NCI-H526 treated with DMSO at 0.1 percent for 48 hours (cell line): Measurements from ENCODE around the gene RASA3.

Experiments used
- DNase-seq: peaks from one replicate; lab custom pipeline; 2025; lab: John Stamatoyannopoulos, UW

Gene RASA3

DNA sequence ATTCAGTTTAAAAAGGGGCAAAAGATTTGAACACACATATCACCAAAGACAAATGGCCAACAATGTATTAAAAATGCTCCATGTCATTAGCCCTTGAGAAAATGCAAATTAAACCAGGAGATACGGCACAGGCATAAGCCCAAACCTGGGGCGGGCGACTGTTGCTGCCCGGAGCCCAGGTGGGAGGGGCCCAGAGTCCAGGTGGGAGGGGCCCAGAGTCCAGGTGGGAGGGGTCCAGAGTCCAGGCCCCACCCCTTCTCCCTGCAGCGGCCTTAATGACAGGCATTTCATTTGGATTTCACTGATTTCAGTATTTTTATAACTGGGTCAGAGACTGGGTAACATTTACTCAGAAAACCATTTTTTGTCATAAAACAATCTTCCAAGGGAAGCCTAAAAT is 78.2 kb downstream of the RASA3 start:
- no peak for DNase-seq

DNA sequence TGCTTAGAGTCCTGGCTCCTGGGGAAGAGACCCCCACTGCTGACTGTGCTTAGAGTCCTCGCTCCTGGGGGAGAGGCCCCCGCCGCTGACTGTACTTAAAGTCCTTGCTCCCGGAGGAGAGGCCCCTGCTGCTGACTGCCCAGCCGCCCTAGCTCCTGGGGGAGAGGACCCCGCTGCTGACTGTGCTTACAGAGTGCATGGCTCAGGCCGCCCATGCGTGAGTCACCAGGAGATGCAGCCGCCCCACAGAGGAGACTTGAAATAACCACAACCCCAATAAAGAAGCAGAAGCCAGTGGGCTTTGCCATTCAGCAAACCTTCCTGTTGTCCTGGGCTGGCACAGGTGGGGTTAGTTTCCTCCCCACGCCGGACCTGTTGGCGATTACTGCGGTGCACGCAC is 79.4 kb downstream of the RASA3 start:
- DNase-seq: no peak

DNA sequence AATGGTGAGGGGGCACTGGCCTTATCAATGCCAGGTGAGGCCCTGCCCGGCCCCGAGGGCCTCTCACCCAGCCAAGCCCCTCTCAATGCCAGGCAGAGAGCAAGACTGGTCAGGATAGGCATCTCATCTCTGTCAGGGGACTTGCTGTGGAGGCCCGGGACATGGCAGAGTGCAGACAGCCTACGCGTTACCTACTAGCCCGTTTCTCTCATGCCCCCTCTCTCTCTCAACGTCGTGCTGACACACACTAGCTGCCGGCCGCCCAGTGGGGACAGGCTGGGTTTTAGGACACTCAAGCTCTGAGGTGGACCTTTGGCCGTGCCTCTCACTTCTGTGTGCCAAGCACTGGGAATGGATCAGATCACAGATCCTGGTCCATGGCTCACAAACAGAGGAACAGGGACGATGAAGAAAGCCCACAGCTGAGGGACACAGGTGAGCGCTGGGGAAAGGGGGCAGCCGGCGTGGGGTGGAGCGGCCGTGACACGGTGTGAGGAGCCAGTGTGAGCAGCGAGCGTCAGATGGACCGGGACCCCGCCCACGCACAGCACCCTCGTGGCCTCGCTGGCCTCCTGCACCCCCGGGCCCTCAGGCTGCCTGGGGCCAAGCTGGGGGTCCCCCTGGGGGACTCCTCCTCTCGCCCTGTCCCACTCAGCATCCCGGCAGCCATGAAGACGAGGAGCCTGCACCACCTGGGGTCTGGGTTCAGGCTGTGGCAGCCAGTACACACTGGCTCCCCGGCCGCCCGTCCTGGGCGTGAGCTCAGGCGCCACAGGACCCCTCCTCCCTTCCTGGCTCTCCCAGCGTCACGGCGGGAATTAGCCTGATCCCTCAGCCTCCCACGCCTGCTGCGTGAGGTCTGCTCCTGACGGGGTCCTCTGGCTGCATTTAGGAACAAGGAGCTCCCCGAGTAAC is 81.6 kb downstream of the RASA3 start:
- no peak for DNase-seq

DNA sequence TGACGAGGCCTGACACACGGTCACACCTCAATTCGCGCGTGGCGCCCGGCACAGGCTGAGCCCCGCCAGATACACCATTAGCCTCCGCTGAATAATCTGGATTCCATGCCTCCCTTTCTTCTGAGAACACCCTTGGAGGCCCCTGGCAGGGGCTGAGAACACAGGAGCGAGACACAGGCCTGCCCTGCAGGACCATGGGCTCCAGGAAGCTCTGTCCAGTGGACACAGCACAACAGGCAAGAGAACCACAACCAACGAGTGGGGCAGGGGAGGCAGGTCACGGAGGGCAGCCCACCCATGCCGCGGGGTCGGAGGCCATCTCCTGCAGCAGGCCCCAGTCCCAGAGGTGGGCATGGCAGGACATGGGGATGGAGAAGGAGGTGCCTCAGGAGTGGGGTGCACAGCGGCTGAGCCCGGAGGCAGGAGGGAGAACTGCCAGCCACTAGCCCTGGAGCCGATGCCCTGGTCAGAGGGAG is 82.8 kb downstream of the RASA3 start:
- DNase-seq: no peak

DNA sequence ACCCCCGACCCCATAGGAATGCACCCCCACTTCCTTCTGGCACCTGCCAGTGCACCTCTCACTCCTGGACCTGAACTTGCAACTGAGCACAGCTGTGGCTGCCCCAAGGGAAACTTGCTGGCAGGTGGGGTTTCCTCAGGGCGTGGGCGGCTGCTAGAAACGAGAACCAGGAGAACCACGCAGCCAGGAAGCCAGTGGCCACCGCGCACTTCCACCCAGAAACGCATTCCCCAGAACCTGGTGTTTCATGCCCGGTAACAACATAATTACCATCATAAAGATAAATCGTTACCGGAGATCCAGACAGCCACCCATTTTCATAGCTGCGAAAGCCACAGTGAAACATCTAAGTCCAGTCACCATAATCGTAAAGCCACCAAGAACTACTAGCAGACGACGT is 83.4 kb downstream of the RASA3 start:
- no peak for DNase-seq

DNA sequence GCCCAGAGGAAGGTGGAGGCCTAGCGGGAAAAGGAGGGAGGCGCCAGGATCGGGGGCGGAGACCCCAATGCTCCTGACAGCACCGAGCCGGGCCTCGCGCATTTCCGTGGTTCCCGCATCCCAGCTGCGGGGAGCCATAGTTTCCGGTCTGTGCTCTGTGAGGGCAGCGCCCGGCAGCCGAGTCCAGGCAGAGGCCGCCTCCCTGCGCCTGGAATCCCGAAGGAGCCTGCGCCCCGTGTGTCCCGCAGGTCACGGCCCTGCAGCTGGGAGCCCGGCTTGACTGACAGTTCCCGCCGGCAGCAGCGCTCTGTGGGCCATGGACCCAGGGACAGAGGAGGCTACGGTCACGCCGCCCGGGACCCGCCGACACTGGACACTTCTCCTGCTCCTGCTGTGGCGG is 84.0 kb downstream of the RASA3 start:
- DNase-seq: no peak

DNA sequence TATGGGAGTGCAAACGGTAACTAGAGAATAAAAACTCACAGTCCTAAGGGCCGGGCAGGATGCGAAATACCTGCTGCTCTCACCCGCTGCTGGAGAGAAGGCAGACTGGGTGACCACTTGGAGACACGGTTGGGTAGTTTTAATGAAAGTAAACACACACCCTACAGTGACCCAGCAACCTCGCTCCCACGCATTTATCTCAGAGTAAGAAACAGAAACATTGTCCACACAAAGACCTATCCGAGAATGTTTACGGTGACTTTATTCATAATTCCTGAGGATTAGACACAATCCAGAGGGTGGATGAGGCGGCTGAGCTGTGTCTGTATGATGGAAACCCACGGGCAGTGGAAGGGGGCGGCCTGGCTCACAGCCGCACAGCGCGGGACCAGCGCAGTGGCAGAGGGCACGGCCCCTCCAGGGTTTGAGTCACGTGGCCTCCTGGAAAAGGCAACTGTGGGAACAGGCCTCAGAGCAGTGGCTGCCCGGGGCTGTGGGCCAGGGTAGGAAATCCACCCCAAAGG is 85.0 kb downstream of the RASA3 start:
- peak; percentile 85 for DNase-seq

DNA sequence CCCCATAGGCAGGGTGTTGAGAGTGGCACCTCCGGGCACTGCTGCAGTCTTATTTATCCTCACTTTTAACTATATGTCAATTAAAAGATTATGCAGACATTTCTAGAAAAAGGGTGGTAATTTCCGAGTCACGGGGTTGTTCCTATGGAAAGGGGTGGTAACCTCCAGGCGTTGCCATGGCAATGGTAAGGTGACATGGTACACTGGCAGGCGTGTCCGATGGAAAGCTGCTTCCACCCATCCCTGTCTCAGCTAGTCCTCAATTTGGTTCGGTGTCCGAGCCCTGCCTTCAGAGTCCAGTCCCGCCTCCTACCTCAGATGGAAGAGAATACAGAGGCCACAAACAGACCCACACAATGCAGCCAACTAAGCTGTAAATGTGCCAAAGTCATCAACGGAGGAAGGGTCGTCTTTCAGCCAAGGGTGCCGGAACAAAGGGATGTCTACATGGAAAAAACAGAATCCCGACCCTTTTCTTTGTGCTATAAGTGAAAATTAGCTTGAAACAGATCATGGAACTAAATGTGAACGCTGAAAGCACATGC is 85.9 kb downstream of the RASA3 start:
- no peak for DNase-seq

DNA sequence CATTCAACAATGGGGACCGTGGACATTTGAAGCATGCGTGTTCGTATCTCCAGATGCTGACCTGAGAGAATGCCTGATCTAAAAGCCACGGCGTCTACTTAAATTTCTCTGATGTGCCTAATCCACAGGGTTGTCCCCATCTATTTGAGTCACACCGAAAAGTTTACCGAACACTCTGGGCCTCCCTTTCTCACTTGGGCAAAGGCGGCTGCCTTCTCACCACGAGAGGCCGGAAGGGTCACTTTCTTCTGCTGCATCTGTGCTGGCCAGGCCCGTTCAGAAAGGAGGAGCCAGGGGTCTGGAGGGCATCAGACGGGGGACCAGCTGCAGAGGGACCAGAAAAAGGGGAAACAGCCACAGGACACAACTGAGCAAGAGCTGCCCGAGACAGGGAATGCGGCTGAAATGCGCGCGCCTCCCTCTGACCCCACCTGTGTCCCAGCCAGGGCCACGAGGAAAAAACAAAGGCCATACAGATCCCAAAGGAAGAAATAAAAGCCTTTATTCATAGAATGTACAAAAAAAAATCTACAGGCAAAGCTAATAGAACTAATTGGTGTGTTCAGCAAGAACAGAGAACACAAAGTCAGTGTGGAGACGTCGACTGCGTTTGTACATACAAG is 87.2 kb downstream of the RASA3 start:
- DNase-seq: no peak

DNA sequence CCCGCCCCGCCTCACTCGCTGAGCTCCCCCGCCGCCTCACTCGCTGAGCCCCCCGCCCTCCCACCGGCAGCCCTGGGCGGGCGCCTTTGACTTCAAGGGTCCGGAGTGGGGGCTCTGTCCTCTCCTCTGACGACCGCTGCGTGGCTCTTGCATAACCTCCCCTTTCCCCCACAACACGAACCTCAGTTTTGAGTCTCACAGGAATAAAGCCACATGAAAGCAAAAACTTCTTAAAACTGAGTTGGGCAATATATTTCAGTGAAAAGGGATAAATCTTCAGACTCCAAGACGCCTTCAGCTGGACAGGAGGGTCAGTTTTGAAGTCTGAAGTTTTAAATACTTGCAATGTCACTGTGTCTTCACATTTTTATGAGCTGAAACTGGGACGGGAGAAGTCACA is 87.9 kb downstream of the RASA3 start:
- DNase-seq: no peak

DNA sequence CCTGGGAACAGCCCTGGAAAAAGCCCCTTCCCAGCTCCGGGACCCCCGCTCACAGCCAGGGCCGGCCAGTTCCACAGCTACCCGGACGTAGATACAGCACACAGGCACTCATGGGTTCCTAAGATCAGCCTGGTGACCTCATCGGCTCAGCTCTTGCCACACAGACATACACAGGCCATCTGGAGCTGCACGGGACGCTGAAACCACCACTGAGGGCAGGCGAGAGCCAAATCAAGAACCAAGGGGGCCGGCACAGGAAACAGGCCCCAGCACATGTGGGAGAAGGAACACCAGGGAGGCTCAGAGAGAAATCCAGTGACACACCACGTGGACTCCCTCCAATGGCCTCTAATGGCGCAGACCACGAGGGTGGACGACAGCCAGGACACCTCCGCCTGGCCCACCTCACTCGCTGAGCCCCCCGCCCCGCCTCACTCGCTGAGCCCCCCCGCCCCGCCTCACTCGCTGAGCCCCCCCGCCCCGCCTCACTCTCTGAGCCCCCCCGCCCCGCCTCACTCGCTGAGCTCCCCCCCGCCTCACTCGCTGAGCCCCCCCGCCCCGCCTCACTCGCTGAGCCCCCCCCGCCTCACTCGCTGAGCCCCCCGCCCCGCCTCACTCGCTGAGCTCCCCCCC is 88.9 kb downstream of the RASA3 start:
- DNase-seq: peak; percentile 27

DNA sequence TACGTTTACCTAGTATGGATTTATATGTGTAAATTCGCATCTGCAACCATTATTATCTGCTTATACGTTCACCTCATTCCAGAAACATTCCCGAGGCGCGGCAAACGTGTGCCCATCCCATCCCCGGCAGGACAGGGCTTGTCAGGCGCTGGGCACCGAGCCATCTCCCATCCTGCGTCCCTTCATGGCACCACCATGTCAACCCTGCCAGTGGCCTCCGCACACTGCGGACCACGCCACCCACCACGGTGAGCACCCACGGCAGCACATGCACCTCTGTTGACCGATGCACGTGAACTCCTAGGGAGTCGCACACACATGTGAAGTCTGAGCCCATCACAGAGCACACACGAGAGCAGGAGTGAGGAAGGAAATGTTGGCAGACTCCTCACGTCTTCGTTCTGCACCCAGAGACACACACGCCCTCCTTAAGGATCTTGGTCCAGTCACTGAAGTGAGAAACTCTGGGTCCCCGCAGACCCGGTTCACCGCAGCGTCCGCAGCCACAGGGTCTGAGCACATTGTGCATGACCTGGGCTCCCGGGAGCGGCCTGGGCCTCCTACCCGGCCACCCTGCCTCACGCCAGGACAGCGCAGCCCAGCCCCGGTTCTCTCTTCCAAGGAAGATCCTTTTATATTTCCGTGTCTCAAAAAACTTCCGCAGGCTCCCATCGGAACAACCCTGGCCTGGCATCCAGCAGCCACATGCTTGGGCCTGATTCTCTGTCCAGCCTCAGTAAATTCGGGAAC is 90.2 kb downstream of the RASA3 start:
- DNase-seq: no peak

DNA sequence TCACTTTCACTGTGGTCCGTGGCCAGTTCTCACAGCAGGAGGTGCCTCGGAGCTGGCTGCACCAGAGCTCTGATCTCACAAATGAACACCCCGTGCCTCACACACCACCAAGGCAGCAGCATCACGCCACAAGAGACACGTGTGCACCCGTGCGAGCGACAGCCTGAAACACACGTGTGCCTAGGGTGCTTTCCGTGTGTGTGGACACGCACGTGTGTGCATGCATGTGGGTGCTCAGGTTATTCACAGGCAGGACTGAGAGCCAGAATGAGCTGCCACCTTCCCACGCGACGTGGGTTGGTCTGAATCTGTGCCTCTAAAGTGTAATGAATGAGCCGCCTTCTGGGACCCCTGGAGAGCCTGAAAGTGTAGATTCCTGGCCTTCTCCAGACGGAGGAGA is 90.9 kb downstream of the RASA3 start:
- DNase-seq: no peak

DNA sequence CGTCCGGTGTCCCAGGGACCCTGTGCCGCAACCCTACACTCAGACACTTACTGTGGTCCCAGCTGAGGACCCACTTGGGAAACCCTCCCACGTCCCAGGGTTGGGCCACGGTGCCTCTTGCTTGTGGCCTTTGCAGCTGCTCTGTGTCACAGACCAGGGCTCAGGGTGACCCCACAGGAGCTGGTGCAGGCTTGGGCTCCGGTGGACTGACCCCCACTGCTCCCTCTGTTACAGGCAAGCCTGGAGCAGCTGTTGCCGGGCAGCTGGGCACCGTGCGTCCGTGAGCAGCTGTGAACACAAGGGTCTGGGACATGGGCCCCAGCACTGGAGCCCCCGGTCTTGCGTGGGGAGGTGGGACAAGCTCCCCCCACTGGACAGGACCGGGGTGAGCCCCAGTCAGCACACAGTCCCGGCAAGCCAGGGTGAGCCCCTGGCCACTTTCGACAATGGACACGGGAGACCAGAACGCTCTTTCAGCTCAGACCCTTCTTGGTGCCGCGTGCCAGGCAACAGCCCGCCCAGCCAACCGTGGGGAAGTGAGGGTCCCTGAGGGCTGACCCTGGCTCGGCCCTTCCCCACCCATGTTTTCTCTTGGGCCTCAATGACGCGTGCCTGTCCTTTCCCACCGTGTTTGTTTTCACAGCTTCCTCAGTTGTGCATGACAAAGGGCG is 92.8 kb downstream of the RASA3 start:
- DNase-seq: no peak

DNA sequence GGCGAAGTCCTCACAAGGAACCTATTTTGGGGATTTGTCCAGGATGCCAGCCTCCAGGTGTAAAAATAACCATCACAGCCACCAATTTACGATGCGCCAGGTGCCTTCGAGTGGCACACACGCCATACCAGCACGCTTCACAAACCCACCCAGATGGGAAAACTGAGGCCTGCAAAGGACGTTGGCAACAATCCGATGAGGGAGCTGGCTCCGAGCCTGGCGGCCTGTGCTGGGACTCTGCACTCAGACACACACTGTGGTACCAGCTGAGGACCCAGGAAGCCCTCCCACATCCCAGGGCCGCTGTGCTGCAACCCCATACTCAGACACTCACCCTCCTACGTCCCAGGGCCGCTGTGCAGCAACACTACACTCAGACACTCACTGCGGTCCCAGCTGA is 93.5 kb downstream of the RASA3 start:
- DNase-seq: no peak

DNA sequence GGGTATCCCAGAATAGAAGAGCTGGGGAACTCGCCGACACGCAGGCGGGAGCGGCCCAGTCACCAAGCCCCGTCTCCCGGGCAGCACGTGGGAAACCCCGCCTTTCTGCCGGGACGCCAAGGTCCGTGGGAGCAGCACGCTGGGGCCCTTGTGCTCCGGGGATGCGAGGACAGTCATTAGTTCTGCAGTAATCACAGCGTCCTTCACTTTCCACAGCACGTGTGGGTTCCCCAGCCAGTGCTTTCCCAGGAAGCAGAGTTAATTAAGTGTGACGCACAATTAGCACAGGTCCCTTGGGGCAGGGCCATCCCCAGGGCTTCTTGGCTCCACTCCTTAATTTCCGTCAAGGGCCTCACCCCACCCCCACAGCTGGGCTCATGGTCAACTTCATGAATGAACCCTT is 94.2 kb downstream of the RASA3 start:
- DNase-seq: no peak

DNA sequence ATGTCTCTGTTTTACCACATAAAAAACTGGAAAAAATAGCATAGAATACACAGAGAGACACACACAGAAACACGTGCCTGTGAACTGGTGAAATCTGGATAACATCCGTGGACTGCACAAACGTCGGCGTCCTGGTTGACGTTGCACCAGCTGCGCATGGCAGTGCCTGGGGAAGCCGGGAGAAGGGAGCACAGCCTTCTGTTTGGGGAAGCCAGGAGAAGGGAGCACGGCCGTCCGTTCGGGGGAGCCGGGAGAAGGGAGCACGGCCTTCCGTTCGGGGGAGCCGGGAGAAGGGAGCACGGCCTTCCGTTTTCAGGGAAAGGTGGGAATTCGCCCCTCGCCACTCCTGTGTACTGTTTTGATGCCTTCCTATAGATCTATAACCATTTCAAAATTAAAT is 94.7 kb downstream of the RASA3 start:
- no peak for DNase-seq

DNA sequence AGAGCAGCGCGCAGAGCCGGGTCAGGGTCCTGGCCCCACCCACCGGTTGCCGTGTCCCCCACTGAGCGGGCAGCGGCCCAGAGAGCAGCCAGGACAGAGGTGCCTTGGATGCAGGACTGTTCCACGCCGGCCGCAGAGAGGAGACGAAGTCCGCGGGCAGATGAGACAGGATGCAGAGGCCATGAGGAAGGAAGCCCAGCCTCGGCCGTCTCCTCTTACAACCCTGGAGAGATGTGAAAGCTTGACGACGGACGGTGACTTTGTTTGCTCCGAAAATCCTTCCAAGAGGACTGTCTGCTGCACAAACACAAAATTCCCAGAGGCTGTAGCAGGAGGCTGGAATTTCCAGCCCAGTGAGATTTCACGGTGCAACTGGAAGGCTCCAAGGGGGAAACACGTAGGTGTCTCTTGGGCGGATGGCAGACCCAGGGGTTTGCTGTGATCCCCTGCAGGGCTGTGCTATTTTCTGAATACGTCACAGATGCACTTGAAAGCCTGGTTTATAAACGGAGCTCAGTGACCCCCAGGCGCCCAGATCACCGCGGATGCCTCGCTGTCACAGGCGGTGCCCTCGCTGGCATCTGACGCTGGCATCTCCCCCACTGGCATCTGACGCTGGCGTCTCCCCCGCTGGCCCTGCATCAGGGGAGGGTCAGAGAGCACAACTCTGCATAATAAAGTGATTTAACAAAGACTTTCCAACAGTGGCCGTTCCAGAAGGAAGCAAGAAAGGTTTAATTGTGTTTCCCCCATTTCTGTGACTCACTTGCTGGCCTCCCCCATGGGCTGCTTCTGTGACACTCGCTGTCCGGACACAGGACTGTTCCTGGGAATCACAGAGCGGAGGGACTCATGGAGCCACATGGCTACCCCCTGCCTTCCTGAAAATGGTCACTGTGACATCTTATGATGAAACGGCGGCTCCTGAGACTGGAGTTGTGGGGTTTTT is 96.6 kb downstream of the RASA3 start:
- no peak for DNase-seq

DNA sequence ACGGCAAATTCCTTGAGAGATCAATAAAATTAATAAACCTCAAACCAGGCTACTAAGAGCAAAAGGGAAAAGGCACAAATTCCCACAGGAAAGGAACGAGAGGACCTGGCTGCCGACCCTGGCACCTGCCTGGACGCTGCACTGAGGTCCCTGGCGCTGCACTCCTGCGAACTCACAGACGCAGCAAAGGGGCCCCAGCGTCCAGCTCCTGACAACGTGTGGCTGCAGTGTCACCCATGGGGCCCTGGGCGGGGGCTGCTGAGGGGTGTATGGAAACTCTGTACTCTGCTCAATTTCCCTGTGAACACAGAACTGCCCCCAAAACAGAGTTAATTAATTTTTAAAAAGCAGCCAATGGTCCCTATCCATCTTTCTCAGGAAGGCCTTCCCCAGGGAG is 97.2 kb downstream of the RASA3 start:
- DNase-seq: no peak

DNA sequence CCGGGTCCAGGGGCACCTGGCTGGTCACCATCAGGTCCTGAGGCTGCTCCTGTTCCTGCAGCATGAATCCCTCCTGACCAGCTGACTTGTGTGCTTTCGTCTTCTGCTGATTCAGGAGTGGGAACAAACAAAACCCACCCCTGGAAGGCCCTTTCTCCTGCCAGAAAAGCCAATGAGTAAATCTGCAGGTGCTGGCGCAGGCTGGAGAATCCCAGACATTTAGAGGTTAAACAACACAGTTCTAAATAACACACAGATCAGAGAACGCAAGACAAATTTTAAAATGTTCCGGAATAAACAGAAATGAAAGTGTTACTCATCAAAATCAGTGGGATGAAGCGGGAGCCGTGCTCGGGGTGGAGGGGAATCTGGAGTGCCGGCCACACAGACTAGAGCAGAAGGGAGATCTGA is 97.9 kb downstream of the RASA3 start:
- DNase-seq: no peak
